HCT116 (cell line): ENCODE data around the gene CCDC192. TPM values are rescaled to one million over a fixed set of nuclear protein-coding genes. Genes with fewer than 3 reads are reported as not detected.

Experiments
- ATAC-seq: fragments of 200-7000 bp; cut with Tn5 transposase; 2 replicates; pipeline ENCODE4 v1.9.1; 2020; ENCODE audit warnings: mild to moderate bottlenecking, moderate library complexity
- BruUV-seq: library from RNA; stranded (reverse); fragments of 400-500 nt; replicated peaks from 2 replicates; lab custom pipeline; 2021; lab: Mats Ljungman, UMichigan
- CTCF ChIA-PET: fragments of 300-600 bp; sonication (Branson Sonifier 250); formaldehyde crosslinking; loops from one replicate; lab custom pipeline; 2021; ENCODE audit warnings: antibody characterized with exemption; lab: Charles Lee
- POLR2A ChIA-PET: fragments of 300-600, 350-600 bp; sonication (Branson Sonifier 250); formaldehyde crosslinking; loops from one replicate; lab custom pipeline; 2021; ENCODE audit warnings: antibody characterized with exemption; lab: Charles Lee
- RAD21 ChIA-PET, 2 experiments: fragments of 300-600 bp; sonication (Branson Sonifier 250); formaldehyde crosslinking; loops; one replicate each; lab custom pipeline; 2023; ENCODE audit warnings: low total read pairs in 2 of 2; ENCODE audit not compliant: uncharacterized antibody in 2 of 2, unreplicated experiment in 2 of 2, low non-redundant PET in 1 of 2; lab: Charles Lee
- DNase-seq: peaks from one replicate; pipeline ENCODE4 v3.0.0-alpha.2; 2010; ENCODE audit warnings: low read depth, low spot score
- H2AFZ ChIP-seq: fragments of 200-600 bp; shearing (Covaris generic), sonication (generic); 2 replicates; pipeline ENCODE4 v1.6.1; 2017; ENCODE audit warnings: low read depth, mixed run types, mixed read lengths, antibody characterized with exemption, low read length; ENCODE audit not compliant: poor library complexity, severe bottlenecking
- H3K27ac ChIP-seq: 2 replicates; pipeline ENCODE4 v1.5.1; 2012; ENCODE audit warnings: low read depth, low read length
- H3K27me3 ChIP-seq: fragments of 200-600 bp; sonication (generic); 2 replicates; pipeline ENCODE4 v1.6.1; 2016; ENCODE audit warnings: mixed run types, low read length, mixed read lengths; ENCODE audit not compliant: insufficient read depth
- H3K36me3 ChIP-seq, 2 experiments: fragments of 200-500 bp in 1 of 2; fragments of 200-600 bp in 1 of 2; sonication (Bioruptor generic) in 1 of 2; sonication (generic) in 1 of 2; 2 replicates each; pipeline versions ENCODE4 v1.5.1 to v1.6.1; 2014 to 2016; ENCODE audit warnings: low read length in 2 of 2, inconsistent platforms in 1 of 2, mixed read lengths in 1 of 2, mixed run types in 1 of 2; ENCODE audit not compliant: insufficient read depth in 2 of 2, control insufficient read depth in 1 of 2
- H3K4me1 ChIP-seq, 2 experiments: fragments of 200-600 bp in 1 of 2; sonication (generic) in 1 of 2; 2 replicates each; pipeline versions ENCODE4 v1.5.1 to v1.6.1; 2012 to 2017; ENCODE audit warnings: low read length in 2 of 2, inconsistent platforms in 1 of 2, mild to moderate bottlenecking in 1 of 2, mixed read lengths in 1 of 2, mixed run types in 1 of 2, moderate library complexity in 1 of 2; ENCODE audit not compliant: insufficient read depth in 2 of 2, control insufficient read depth in 1 of 2
- H3K4me2 ChIP-seq: fragments of 200-600 bp; sonication (generic); 2 replicates; pipeline ENCODE4 v1.6.1; 2017; ENCODE audit warnings: mixed run types, low read length, mixed read lengths
- H3K4me3 ChIP-seq, 2 experiments: fragments of 200-600 bp in 1 of 2; sonication (generic) in 1 of 2; replicated peaks in 1 of 2; 2 replicates each; pipeline ENCODE4 v1.5.1; 2011 to 2016; ENCODE audit warnings: low read length in 2 of 2, control low read depth in 1 of 2, low read depth in 1 of 2, mild to moderate bottlenecking in 1 of 2, mixed read lengths in 1 of 2, mixed run types in 1 of 2
- H3K79me2 ChIP-seq: fragments of 200-600 bp; sonication (generic); 2 replicates; pipeline ENCODE4 v1.6.1; 2017; ENCODE audit warnings: mild to moderate bottlenecking, mixed run types, low read length, moderate library complexity, mixed read lengths; ENCODE audit not compliant: insufficient read depth
- H3K9ac ChIP-seq: fragments of 200-600 bp; sonication (generic); 2 replicates; pipeline ENCODE4 v1.6.1; 2016; ENCODE audit warnings: low read length, mixed read lengths
- H3K9me2 ChIP-seq: fragments of 200-600 bp; sonication (generic), shearing (Covaris generic); 2 replicates; pipeline ENCODE4 v1.6.1; 2017; ENCODE audit warnings: mixed run types, mild to moderate bottlenecking, moderate library complexity; ENCODE audit not compliant: insufficient read depth
- H3K9me3 ChIP-seq, 2 experiments: fragments of 200-500 bp in 1 of 2; fragments of 200-600 bp in 1 of 2; sonication (Bioruptor generic) in 1 of 2; sonication (generic) in 1 of 2; 2 replicates each; pipeline ENCODE4 v1.6.1; 2014 to 2017; ENCODE audit warnings: low read length in 2 of 2, mixed read lengths in 2 of 2, inconsistent platforms in 1 of 2, low read depth in 1 of 2, mild to moderate bottlenecking in 1 of 2, mixed run types in 1 of 2, moderate library complexity in 1 of 2; ENCODE audit not compliant: control insufficient read depth in 1 of 2, insufficient read depth in 1 of 2
- H4K20me1 ChIP-seq: fragments of 200-600 bp; sonication (generic), shearing (Covaris generic); 2 replicates; pipeline ENCODE4 v1.6.1; 2017; ENCODE audit warnings: mixed run types, mild to moderate bottlenecking, moderate library complexity; ENCODE audit not compliant: insufficient read depth
- CEBPB ChIP-seq: IDR thresholded peaks from 2 replicates; pipeline ENCODE4 v1.6.1; 2012; ENCODE audit warnings: low read depth
- JUND ChIP-seq: IDR thresholded peaks from 2 replicates; pipeline ENCODE4 v1.6.1; 2012
- POLR2A ChIP-seq: IDR thresholded peaks from 2 replicates; pipeline ENCODE4 v1.7.0; 2011; ENCODE audit warnings: borderline replicate concordance; ENCODE audit not compliant: insufficient read depth, insufficient read length; ENCODE audit errors: extremely low read depth
- TCF7L2 ChIP-seq: IDR thresholded peaks from 2 replicates; pipeline ENCODE4 v1.7.0; 2011; ENCODE audit warnings: borderline replicate concordance, inconsistent platforms; ENCODE audit not compliant: insufficient read depth, insufficient read length; ENCODE audit errors: extremely low read depth
- ZBTB33 ChIP-seq: IDR thresholded peaks from 2 replicates; pipeline ENCODE4 v1.6.1; 2011; ENCODE audit warnings: mild to moderate bottlenecking, low read length, moderate library complexity; ENCODE audit not compliant: insufficient replicate concordance; ENCODE audit errors: extremely low read depth
- intact Hi-C: fragments of 100-400 bp; cut with micrococcal nuclease; formaldehyde crosslinking; loops from 2 replicates; pipeline ENCODE4 v1.10.0; 2022
- total RNA-seq: library from RNA; stranded (reverse); gene quantifications from one replicate; pipeline ENCODE4 v1.2.1, GENCODE V29; 2021; ENCODE audit not compliant: unreplicated experiment
- TF ChIP-seq, protein P1 (sequence below), 3 experiments: fragments of 200-600 bp in 1 of 3; sonication (generic) in 1 of 3; IDR thresholded peaks in 2 of 3; conservative IDR thresholded peaks in 1 of 3; 2 replicates each; pipeline ENCODE4 v1.5.1; 2012 to 2017; ENCODE audit warnings: low read depth in 2 of 3, low read length in 2 of 3, antibody characterized with exemption in 1 of 3, borderline replicate concordance in 1 of 3, control low read depth in 1 of 3, mild to moderate bottlenecking in 1 of 3, mixed read lengths in 1 of 3, mixed run types in 1 of 3, moderate library complexity in 1 of 3; ENCODE audit not compliant: insufficient read depth in 1 of 3
- TF ChIP-seq, protein P2 (sequence below): IDR thresholded peaks from 2 replicates; pipeline ENCODE4 v1.6.1; 2012; ENCODE audit warnings: low read depth

Gene CCDC192
- total RNA-seq, 1 experiment from 2014 or later = not detected

GRCh38 chr5:127702434-127702833 is 757 bp upstream of the CCDC192 start:
- TF ChIP-seq, protein P1, sequence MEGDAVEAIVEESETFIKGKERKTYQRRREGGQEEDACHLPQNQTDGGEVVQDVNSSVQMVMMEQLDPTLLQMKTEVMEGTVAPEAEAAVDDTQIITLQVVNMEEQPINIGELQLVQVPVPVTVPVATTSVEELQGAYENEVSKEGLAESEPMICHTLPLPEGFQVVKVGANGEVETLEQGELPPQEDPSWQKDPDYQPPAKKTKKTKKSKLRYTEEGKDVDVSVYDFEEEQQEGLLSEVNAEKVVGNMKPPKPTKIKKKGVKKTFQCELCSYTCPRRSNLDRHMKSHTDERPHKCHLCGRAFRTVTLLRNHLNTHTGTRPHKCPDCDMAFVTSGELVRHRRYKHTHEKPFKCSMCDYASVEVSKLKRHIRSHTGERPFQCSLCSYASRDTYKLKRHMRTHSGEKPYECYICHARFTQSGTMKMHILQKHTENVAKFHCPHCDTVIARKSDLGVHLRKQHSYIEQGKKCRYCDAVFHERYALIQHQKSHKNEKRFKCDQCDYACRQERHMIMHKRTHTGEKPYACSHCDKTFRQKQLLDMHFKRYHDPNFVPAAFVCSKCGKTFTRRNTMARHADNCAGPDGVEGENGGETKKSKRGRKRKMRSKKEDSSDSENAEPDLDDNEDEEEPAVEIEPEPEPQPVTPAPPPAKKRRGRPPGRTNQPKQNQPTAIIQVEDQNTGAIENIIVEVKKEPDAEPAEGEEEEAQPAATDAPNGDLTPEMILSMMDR (IDR thresholded peaks at IDR 0.05 in 2 of 3, conservative IDR thresholded peaks at IDR 0.05 in 1 of 3; ENCODE audit: borderline replicate concordance in 1 of 3, insufficient read depth in 1 of 3, low read depth in 2 of 3, low read length in 2 of 3) = no peak
- TF ChIP-seq CEBPB = no peak
- no peak for TF ChIP-seq POLR2A
- TF ChIP-seq JUND = no peak
- TF ChIP-seq ZBTB33 = no peak
- no peak for TF ChIP-seq TCF7L2
- TF ChIP-seq, protein P2, sequence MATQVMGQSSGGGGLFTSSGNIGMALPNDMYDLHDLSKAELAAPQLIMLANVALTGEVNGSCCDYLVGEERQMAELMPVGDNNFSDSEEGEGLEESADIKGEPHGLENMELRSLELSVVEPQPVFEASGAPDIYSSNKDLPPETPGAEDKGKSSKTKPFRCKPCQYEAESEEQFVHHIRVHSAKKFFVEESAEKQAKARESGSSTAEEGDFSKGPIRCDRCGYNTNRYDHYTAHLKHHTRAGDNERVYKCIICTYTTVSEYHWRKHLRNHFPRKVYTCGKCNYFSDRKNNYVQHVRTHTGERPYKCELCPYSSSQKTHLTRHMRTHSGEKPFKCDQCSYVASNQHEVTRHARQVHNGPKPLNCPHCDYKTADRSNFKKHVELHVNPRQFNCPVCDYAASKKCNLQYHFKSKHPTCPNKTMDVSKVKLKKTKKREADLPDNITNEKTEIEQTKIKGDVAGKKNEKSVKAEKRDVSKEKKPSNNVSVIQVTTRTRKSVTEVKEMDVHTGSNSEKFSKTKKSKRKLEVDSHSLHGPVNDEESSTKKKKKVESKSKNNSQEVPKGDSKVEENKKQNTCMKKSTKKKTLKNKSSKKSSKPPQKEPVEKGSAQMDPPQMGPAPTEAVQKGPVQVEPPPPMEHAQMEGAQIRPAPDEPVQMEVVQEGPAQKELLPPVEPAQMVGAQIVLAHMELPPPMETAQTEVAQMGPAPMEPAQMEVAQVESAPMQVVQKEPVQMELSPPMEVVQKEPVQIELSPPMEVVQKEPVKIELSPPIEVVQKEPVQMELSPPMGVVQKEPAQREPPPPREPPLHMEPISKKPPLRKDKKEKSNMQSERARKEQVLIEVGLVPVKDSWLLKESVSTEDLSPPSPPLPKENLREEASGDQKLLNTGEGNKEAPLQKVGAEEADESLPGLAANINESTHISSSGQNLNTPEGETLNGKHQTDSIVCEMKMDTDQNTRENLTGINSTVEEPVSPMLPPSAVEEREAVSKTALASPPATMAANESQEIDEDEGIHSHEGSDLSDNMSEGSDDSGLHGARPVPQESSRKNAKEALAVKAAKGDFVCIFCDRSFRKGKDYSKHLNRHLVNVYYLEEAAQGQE = no peak
- TF ChIP-seq, all 23 proteins: peak for 0
- Histone ChIP-seq H3K79me2 (no peaks in the 10 kb centered on the region), H4K20me1 (no peaks in the 10 kb centered on the region), H3K4me2 (no peak overlapping the region), H3K9ac (no peak overlapping the region), H3K36me3 (no peaks in the 10 kb centered on the region), H3K9me3 (no peaks in the 10 kb centered on the region), H2AFZ (no peak overlapping the region), H3K4me1 (peaks cover 13 to 21% of the 10 kb centered on the region in 2 experiments; a peak in 3 of 4 replicates), H3K4me3 (no peak overlapping the region), H3K27me3 (no peaks in the 10 kb centered on the region), H3K27ac (no peak overlapping the region), H3K9me2 (no peaks in the 10 kb centered on the region; the same call in 1 of the 2 replicates)
- POLR2A ChIA-PET = no interaction called here
- RAD21 ChIA-PET = no interaction called here
- CTCF ChIA-PET = no interaction called here
- BruUV-seq = no TSS peak
- no peak for DNase-seq
- ATAC-seq = no peak
- intact Hi-C loops = no loop called here
